Nephron (organoid): ENCODE data around the gene TULP1.

Experiments
- H3K27ac Mint-ChIP-seq, 3 experiments: 2 replicates each; pipeline ENCODE4 v1.8.0; 2020; ENCODE audit warnings: mixed read lengths in 3 of 3, mild to moderate bottlenecking in 2 of 3, moderate library complexity in 1 of 3
- H3K27me3 Mint-ChIP-seq: 2 replicates; pipeline ENCODE4 v1.8.0; 2021; ENCODE audit warnings: low read depth, mild to moderate bottlenecking, moderate library complexity, mixed read lengths
- H3K36me3 Mint-ChIP-seq: 2 replicates; pipeline ENCODE4 v1.8.0; 2020; ENCODE audit warnings: low read depth, mixed read lengths
- H3K4me1 Mint-ChIP-seq: 2 replicates; pipeline ENCODE4 v1.8.0; 2020; ENCODE audit warnings: mixed read lengths
- H3K4me3 Mint-ChIP-seq, 3 experiments: 2 replicates each; pipeline ENCODE4 v1.8.0; 2020; ENCODE audit warnings: mild to moderate bottlenecking in 3 of 3, mixed read lengths in 3 of 3, moderate library complexity in 2 of 3
- H3K9me3 Mint-ChIP-seq: 2 replicates; pipeline ENCODE4 v1.8.0; 2020; ENCODE audit warnings: mixed read lengths
- TF ChIP-seq, protein P1 (sequence below), 3 experiments: fragments of 200-600 bp; sonication (generic); IDR thresholded peaks; one replicate each; pipeline ENCODE4 v1.5.0; 2021; ENCODE audit warnings: antibody characterized with exemption in 3 of 3; ENCODE audit not compliant: unreplicated experiment in 3 of 3

TULP1 gene

DNA sequence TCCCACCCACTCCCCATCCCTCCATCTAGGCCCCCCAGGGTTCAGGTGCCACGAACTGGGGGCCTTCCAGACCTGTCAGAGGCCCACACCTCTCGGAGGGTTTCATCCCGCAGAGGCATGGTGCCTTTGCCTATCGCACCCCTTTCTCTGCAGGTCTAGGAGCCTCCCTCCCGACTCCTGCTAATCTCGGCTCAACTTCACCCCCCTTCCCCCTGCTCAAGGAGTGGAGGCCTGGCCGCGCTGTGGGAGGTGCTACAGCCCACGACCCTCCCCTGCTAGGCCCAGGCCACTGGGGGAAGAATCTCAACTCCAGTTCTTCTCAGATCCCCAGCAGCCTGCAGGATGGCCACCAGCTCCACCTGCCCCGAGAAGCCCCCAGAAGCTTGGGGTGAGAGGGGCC lies at the start of gene TULP1:
TULP1 (minus strand) TSS at position 157 of the 400 bp plus-strand sequence; CDS start at position 119, 38 bp downstream.
- Mint-ChIP-seq H3K4me3 (peak within 1 kb of the TSS; percentile 68 to 77 (median 73)), H3K27me3 (peaks cover 20% of the 10 kb centered on the region), H3K4me1 (peaks cover 13% of the 10 kb centered on the region), H3K27ac (no peak within 1 kb of the TSS), H3K36me3 (no peaks in the 10 kb centered on the region), H3K9me3 (no peaks in the 10 kb centered on the region)
- TF ChIP-seq, protein P1, sequence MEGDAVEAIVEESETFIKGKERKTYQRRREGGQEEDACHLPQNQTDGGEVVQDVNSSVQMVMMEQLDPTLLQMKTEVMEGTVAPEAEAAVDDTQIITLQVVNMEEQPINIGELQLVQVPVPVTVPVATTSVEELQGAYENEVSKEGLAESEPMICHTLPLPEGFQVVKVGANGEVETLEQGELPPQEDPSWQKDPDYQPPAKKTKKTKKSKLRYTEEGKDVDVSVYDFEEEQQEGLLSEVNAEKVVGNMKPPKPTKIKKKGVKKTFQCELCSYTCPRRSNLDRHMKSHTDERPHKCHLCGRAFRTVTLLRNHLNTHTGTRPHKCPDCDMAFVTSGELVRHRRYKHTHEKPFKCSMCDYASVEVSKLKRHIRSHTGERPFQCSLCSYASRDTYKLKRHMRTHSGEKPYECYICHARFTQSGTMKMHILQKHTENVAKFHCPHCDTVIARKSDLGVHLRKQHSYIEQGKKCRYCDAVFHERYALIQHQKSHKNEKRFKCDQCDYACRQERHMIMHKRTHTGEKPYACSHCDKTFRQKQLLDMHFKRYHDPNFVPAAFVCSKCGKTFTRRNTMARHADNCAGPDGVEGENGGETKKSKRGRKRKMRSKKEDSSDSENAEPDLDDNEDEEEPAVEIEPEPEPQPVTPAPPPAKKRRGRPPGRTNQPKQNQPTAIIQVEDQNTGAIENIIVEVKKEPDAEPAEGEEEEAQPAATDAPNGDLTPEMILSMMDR (IDR thresholded peaks at IDR 0.05; ENCODE audit: unreplicated experiment in 3 of 3) = no peak

DNA sequence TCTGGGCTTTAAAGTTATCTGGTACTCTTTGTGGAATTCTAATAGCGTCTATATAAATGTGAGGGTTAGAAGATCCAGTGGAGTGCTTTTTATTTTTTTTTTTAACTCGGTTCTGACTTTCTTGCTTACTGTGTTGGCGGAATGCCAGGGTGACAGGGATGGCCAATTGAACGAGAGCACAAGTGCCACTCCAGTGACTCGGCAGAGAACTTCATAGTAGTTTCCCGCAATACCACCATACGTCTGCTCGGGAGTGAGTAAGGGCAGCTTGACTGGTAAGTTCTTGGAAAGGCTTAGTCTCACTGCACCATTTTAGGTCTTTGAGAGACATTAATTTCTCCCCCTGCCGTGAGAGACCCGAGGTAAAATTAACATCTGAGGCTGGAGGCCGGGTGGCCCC lies 49.4 kb upstream of the TULP1 start:
- no peaks in the 10 kb centered on the region for H3K36me3 Mint-ChIP-seq
- H3K9me3 Mint-ChIP-seq = no peaks in the 10 kb centered on the region
- no peak overlapping the region for H3K4me3 Mint-ChIP-seq
- H3K27ac Mint-ChIP-seq = no peak overlapping the region
- peaks cover 30% of the 10 kb centered on the region for H3K27me3 Mint-ChIP-seq
- TF ChIP-seq, protein P1 (IDR thresholded peaks at IDR 0.05; ENCODE audit: unreplicated experiment in 3 of 3) = no peak
- no peaks in the 10 kb centered on the region for H3K4me1 Mint-ChIP-seq

DNA sequence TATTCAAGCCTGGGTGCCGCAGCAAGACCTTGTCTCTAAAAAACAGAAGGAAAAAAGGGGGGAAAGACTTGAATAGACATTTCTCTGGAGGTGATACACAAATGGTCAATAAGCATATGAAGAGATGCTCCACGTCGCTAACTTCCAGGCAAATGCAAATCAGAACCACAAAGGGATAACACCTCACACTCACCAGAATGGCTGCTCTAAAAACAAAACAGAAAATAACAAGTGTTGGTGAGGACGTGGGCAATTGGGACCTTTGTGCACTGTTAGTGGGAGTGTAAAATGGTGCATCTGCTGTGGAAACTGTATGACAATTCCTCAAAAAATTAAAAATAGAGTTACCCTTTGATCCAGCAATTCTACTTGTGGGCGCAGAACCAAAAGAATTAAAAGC lies 48.4 kb upstream of the TULP1 start:
- Mint-ChIP-seq H3K4me1 (no peaks in the 10 kb centered on the region), H3K4me3 (no peak overlapping the region), H3K9me3 (no peaks in the 10 kb centered on the region), H3K36me3 (no peaks in the 10 kb centered on the region), H3K27me3 (peaks cover 30% of the 10 kb centered on the region), H3K27ac (no peak overlapping the region)
- TF ChIP-seq, protein P1 (IDR thresholded peaks at IDR 0.05; ENCODE audit: unreplicated experiment in 3 of 3) = no peak

DNA sequence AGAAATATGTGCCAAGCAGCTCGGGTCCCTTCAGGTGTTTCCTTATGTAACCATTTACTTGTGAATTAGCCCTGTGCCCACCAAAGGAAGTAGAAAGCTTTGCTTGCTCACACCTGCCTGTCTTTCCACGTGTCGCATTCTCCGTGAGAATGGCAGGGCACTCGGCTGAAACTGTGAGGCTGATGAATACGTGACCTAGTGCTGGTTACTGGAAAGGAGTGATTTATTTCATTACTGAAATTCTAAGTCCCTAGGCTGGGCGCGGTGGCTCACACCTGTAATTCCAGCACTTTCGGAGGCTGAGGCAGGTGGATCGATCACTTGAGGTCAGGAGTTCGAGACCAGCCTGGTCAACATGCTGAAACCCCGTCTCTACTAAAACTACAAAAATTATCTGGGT lies 45.9 kb upstream of the TULP1 start:
- Mint-ChIP-seq H3K4me1 (no peaks in the 10 kb centered on the region), H3K27me3 (peaks cover 23% of the 10 kb centered on the region), H3K36me3 (no peaks in the 10 kb centered on the region), H3K4me3 (no peak overlapping the region), H3K9me3 (no peaks in the 10 kb centered on the region), H3K27ac (no peak overlapping the region)
- TF ChIP-seq, protein P1 (IDR thresholded peaks at IDR 0.05; ENCODE audit: unreplicated experiment in 3 of 3) = no peak

DNA sequence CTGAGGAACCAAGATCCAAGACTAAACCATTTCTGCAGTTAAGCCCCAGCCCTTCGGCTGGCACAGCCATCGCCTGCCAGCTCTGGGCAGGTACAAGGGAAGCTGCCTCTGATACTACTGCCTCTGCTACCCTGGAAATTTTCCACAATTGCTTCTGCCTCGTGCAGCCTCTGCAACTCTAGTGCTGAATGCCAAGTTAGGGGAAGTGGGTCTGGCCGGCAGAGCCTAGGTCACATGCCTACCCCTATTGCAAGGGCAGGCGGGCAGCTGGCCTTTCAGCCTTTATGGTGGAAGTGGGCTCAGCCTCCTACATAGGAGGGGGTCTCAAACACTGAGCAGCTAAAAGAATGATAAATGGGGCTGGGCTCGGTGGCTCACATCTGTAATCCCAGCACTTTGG lies 44.5 kb upstream of the TULP1 start:
- TF ChIP-seq, protein P1 (IDR thresholded peaks at IDR 0.05; ENCODE audit: unreplicated experiment in 3 of 3) = no peak
- Mint-ChIP-seq H3K9me3 (peaks cover 2% of the 10 kb centered on the region), H3K4me1 (no peaks in the 10 kb centered on the region), H3K36me3 (no peaks in the 10 kb centered on the region), H3K27me3 (peaks cover 10% of the 10 kb centered on the region), H3K4me3 (no peak overlapping the region), H3K27ac (no peak overlapping the region)

DNA sequence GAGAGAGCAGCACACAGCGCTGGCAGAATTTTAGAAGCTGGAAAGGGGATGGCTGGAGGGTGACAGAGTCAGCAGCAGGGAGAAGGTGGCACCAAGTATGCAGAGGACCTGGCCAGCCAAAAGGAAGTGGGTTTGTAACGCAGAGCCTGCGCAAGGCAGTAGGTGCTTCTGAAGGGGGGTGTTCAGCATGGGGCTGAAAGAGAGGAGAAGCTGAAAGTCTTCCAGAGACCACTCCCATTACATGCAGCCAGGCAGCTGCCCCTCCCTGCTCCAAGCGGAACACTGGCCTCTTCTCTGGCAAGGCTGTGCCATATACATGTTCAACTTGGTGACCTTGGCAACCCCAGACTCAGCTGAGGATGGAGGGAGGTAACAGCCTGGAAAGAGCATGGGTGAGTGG lies 42.1 kb upstream of the TULP1 start:
- no peak overlapping the region for H3K4me3 Mint-ChIP-seq
- no peak overlapping the region for H3K27ac Mint-ChIP-seq
- peaks cover 5% of the 10 kb centered on the region for H3K27me3 Mint-ChIP-seq
- peaks cover 9% of the 10 kb centered on the region for H3K9me3 Mint-ChIP-seq
- H3K36me3 Mint-ChIP-seq = peaks cover 5% of the 10 kb centered on the region
- TF ChIP-seq, protein P1 (IDR thresholded peaks at IDR 0.05; ENCODE audit: unreplicated experiment in 3 of 3) = no peak
- no peaks in the 10 kb centered on the region for H3K4me1 Mint-ChIP-seq
